GM10248 (cell line): ENCODE results near the gene AMPD3.
A peak's percentile ranks its signal among the peaks of the same experiment; 100 is the strongest.

Experiments used
- CTCF ChIA-PET: fragments of 300-600 bp; sonication (Branson Sonifier 250); formaldehyde crosslinking; extraction: SDS; loops from one replicate; lab custom pipeline; 2021; ENCODE audit warnings: antibody characterized with exemption; lab: Yijun Ruan, JAX
- POLR2A ChIA-PET: fragments of 350-650 bp; sonication (Branson Sonifier 250); formaldehyde crosslinking; extraction: SDS; loops from one replicate; lab custom pipeline; 2020; ENCODE audit warnings: antibody characterized with exemption; lab: Yijun Ruan, JAX
- DNase-seq: peaks from one replicate; pipeline ENCODE4 v3.0.0; 2012; ENCODE audit errors: extremely low spot score
- TF ChIP-seq, protein P1 (sequence below): IDR thresholded peaks from 2 replicates; pipeline ENCODE4 v1.5.1; 2012; ENCODE audit warnings: mild to moderate bottlenecking, low read depth; ENCODE audit errors: extremely low read depth, missing control alignments, control extremely low read depth

AMPD3 gene

DNA sequence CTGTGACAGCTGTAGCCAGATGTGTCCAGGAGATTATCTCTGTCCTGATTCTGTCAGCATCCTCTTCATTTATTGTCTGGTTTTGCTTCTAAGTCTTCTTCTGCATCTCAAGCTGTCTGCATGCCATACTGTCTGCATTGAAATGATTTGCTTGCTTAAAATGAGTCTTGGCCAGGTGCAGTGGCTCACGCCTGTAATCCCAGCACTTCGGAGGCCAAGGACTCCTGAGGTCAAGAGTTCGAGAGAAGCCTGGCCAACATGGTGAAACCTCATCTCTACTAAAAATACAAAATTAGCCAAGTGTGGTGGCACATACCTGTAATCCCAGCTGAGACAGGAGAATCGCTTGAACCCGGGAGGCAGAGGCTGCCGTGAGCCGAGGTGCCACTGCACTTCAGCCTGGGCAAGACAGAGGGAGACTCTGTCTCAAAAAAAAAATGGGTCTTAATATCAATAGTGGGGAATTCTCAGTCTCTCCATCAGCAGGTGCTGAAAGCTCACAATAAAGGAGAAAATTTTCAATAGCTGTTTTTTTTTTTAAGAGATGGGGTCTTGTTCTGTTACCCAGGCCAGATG is 39.2 kb upstream of the AMPD3 start:
- ChIA-PET CTCF (interaction anchor here (1.0 to 5.3 kb wide), 8 partner anchors 10 to 321 kb away, joined by 3 to 41 read pairs (median 4); no protein-coding TSS in a partner anchor), POLR2A (no interaction called here)
- DNase-seq: no peak
- TF ChIP-seq, protein P1, sequence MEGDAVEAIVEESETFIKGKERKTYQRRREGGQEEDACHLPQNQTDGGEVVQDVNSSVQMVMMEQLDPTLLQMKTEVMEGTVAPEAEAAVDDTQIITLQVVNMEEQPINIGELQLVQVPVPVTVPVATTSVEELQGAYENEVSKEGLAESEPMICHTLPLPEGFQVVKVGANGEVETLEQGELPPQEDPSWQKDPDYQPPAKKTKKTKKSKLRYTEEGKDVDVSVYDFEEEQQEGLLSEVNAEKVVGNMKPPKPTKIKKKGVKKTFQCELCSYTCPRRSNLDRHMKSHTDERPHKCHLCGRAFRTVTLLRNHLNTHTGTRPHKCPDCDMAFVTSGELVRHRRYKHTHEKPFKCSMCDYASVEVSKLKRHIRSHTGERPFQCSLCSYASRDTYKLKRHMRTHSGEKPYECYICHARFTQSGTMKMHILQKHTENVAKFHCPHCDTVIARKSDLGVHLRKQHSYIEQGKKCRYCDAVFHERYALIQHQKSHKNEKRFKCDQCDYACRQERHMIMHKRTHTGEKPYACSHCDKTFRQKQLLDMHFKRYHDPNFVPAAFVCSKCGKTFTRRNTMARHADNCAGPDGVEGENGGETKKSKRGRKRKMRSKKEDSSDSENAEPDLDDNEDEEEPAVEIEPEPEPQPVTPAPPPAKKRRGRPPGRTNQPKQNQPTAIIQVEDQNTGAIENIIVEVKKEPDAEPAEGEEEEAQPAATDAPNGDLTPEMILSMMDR: peak; percentile 31

DNA sequence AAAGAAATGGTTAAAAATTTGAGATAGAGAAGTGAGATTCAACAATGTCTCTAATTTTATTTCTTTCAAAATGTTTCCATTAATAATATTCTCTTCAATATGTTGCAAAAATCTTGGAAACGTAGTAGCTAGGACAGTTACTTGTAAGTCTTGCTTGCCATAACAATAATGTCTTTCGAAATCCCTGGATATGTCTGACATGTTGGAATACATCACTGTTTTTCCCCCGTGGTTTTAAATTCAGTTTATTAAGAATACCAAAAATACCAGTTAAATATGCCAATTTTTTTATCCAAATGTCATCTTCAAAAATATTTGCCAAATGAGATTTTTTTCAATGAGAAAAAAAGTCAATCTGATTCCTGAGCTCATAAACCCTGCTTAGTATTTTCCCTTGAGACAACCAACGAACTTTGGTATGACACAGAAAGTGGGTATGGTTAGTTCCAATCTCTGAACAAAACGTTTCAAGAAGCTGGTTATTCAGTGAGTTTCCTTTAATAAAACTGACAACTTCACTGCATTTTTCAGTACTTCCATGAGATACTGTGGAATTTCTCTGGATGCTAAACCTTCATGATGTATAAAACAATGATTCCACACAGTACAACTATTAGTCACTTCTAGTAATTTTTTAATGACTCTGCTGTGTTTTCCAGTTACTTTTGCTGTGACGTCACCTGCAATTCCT is 36.7 kb upstream of the AMPD3 start:
- ChIA-PET POLR2A (no interaction called here), CTCF (interaction anchor here (0.9 to 1.6 kb wide), 3 partner anchors 13 to 52 kb away, joined by 4 to 6 read pairs (median 5); partner anchors contain the start of gene AMPD3)
- TF ChIP-seq, protein P1: no peak
- no peak for DNase-seq

DNA sequence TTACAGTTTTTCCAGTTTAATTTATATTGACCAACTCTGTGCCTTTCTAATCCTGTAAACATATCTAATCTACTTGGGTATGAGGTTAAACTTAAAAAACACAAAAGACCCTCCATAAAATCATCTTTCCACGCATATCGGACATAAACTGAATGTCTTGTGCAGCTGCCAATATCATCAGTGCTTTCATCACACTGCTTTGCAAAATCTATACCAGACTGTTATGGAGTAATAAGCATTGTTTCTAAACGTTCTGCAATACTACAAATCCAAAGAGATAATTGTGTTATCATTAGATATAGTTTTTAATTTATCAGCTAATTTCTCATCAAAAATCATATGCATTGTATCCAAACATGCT is 36.1 kb upstream of the AMPD3 start:
- ChIA-PET CTCF (interaction anchor here (0.9 to 1.6 kb wide), 3 partner anchors 13 to 52 kb away, joined by 4 to 6 read pairs (median 5); partner anchors contain the start of gene AMPD3), POLR2A (no interaction called here)
- DNase-seq: no peak
- TF ChIP-seq, protein P1: no peak

DNA sequence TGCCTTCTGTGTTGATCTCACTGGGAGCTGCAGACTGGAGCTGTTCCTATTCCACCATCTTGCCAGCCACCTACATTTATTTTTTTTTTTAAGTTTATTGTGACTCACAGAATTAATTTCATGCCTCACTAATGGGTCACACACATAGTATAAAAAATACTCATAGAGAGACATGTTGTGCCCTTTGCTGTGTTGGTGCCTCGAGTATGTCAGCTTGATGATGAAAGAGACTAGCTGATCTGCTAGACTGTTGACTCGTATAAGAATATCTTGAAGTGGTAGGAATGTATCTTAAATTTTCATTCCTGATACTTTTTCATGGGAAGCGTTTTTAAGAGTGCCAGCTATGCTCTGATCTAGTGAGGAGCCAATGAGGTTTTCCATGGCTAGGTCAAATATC is 28.6 kb upstream of the AMPD3 start:
- ChIA-PET POLR2A (no interaction called here), CTCF (interaction anchor here (1.0 to 1.7 kb wide), 8 partner anchors 10 to 306 kb away, joined by 3 to 6 read pairs (median 4); no protein-coding TSS in a partner anchor)
- no peak for DNase-seq
- TF ChIP-seq, protein P1: no peak

DNA sequence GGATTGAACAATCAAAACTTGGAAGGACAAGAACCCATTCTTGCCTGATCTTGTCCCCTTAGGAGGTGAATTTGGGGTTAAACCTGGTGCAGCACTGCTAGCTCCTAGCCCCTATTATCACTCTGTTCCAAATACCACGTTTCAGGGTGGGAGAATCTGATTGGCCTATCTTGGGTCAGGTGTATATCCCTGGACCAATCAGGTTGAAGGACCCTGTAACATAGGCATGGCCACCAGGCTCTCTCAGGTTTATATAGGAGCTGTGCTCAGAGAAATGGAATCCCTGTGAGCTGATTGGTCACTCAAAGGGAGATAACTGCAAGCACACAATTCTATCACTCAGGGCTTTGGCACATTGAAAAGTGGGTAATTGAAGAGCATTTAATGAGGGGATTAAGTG is 26.6 kb upstream of the AMPD3 start:
- TF ChIP-seq, protein P1: no peak
- ChIA-PET CTCF (interaction anchor here (1.0 to 2.8 kb wide), 7 partner anchors 9 to 124 kb away, joined by 3 to 20 read pairs (median 5); partner anchors contain the start of gene ADM), POLR2A (no interaction called here)
- DNase-seq: no peak

DNA sequence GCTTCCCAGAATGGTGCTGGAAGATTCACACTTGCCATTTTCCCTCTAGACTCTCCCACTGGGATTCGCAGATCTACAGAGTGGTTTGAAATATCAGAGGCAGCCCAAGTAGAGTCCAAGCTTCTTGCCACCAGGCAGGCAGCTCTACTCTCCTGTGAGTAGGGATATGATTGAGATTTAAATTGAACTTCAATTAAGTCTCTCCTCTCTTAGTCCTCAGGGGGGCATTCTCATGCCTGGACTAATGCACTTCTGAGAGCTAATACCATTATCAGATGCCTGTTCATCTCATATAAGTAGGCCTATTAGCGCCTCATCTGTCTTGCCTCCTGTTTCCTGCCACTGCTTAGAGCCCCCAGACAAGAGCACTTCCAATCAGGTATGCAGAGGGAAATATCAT is 25.5 kb upstream of the AMPD3 start:
- POLR2A ChIA-PET: no interaction called here
- TF ChIP-seq, protein P1: no peak
- no peak for DNase-seq
- CTCF ChIA-PET: interaction anchor here (0.8 to 2.8 kb wide), 9 partner anchors 12 to 355 kb away, joined by 3 to 20 read pairs (median 4); no protein-coding TSS in a partner anchor
